ENCODE measurements around the gene CACNG7. TPM values are rescaled to one million over a fixed set of nuclear protein-coding genes. Genes with fewer than 3 reads are reported as not detected.

Gene CACNG7
- total RNA-seq, 1 experiment from 2014 or later: not detected

DNA sequence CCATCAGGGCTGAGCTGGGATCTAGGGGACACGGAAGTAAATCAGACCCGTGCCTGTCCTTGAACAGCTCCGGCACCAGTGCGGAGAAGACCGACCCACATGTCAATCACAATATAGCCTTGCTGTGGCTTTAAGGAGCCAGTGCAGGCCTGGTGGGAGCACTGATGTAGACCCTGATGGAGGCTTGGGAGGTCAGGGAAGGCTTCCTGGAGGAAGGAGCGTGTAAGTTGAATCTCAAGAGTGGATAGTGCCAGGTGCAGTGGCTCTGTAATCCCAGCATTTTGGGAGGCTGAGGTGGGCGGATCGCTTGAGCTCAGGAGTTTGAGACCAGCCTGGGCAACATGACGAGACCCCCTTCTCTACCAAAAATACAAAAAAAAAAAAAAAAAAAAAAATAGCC, 42.9 kb downstream of the CACNG7 start:
- CTCF ChIA-PET: interaction anchor here (1.6 kb wide), 1 partner anchor 29 kb away, joined by 5 read pairs; no protein-coding TSS in a partner anchor
- BruUV-seq (replicated peaks): no TSS peak
- RAD21 ChIA-PET (ENCODE audit: low non-redundant PET in 1 of 2, low total read pairs in 2 of 2, uncharacterized antibody in 2 of 2, unreplicated experiment in 2 of 2): no interaction called here

GRCh38 chr19:53953383-53953782, 44.3 kb downstream of the CACNG7 start:
- RAD21 ChIA-PET (ENCODE audit: low non-redundant PET in 1 of 2, low total read pairs in 2 of 2, uncharacterized antibody in 2 of 2, unreplicated experiment in 2 of 2): no interaction called here
- Histone ChIP-seq H3K36me3 (ENCODE audit: control insufficient read depth in 1 of 2, insufficient read depth in 2 of 2, low read length in 2 of 2) (no peaks in the 10 kb centered on the region), H3K9me3 (ENCODE audit: control insufficient read depth in 1 of 2, insufficient read depth in 1 of 2, low read depth in 1 of 2, low read length in 2 of 2) (no peaks in the 10 kb centered on the region), H2AFZ (ENCODE audit: low read depth, low read length, poor library complexity, severe bottlenecking) (no peak overlapping the region), H3K4me2 (ENCODE audit: low read length) (no peak overlapping the region), H3K4me1 (ENCODE audit: control insufficient read depth in 1 of 2, insufficient read depth in 2 of 2, low read length in 2 of 2) (no peaks in the 10 kb centered on the region), H3K4me3 (replicated peaks in 1 of 2; ENCODE audit: low read depth in 1 of 2, low read length in 2 of 2) (no peak overlapping the region), H3K9ac (ENCODE audit: low read length) (no peak overlapping the region), H3K79me2 (ENCODE audit: insufficient read depth, low read length) (no peaks in the 10 kb centered on the region), H3K27me3 (ENCODE audit: insufficient read depth, low read length) (peaks cover 8% of the 10 kb centered on the region; the same call in 1 of the 2 replicates), H4K20me1 (ENCODE audit: insufficient read depth) (no peaks in the 10 kb centered on the region), H3K27ac (ENCODE audit: low read depth, low read length) (no peak overlapping the region), H3K9me2 (ENCODE audit: insufficient read depth) (no peaks in the 10 kb centered on the region)
- TF ChIP-seq CTCF (IDR thresholded peaks at IDR 0.05 in 2 of 3, conservative IDR thresholded peaks at IDR 0.05 in 1 of 3; ENCODE audit: borderline replicate concordance in 1 of 3, insufficient read depth in 1 of 3, low read depth in 2 of 3, low read length in 2 of 3): no peak
- TF ChIP-seq SP1 (IDR thresholded peaks at IDR 0.05; ENCODE audit: low read depth): no peak
- no peak for TF ChIP-seq CBX3 (IDR thresholded peaks at IDR 0.05; ENCODE audit: low read depth)
- TF ChIP-seq ZNF274 (IDR thresholded peaks at IDR 0.05; ENCODE audit: low read depth, low read length): no peak
- TF ChIP-seq CEBPB (IDR thresholded peaks at IDR 0.05; ENCODE audit: low read depth): no peak
- TF ChIP-seq POLR2A (IDR thresholded peaks at IDR 0.05; ENCODE audit: borderline replicate concordance, extremely low read depth, insufficient read depth, insufficient read length): no peak
- TF ChIP-seq MAX (IDR thresholded peaks at IDR 0.05): no peak
- TF ChIP-seq, protein P1, sequence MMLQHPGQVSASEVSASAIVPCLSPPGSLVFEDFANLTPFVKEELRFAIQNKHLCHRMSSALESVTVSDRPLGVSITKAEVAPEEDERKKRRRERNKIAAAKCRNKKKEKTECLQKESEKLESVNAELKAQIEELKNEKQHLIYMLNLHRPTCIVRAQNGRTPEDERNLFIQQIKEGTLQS (IDR thresholded peaks at IDR 0.05): no peak
- no peak for TF ChIP-seq ZFX (IDR thresholded peaks at IDR 0.05)
- no peak for TF ChIP-seq SIN3A (IDR thresholded peaks at IDR 0.05; ENCODE audit: low read depth)
- BruUV-seq (replicated peaks): no TSS peak
- CTCF ChIA-PET: no interaction called here
- DNase-seq (ENCODE audit: low read depth, low spot score) (no peak), ATAC-seq (no peak)
- POLR2A ChIA-PET: no interaction called here
- intact Hi-C loops (cut with micrococcal nuclease): no loop called here

More for the DNA sequence above, 42.9 kb downstream of the CACNG7 start:
- H2AFZ ChIP-seq (ENCODE audit: low read depth, low read length, poor library complexity, severe bottlenecking): no peak overlapping the region
- H3K4me2 ChIP-seq (ENCODE audit: low read length): no peak overlapping the region
- no peak overlapping the region for H3K27ac ChIP-seq (ENCODE audit: low read depth, low read length)
- H3K9ac ChIP-seq (ENCODE audit: low read length): no peak overlapping the region
- H4K20me1 ChIP-seq (ENCODE audit: insufficient read depth): no peaks in the 10 kb centered on the region
- no peak overlapping the region for H3K4me3 ChIP-seq (replicated peaks in 1 of 2; ENCODE audit: low read depth in 1 of 2, low read length in 2 of 2)
- intact Hi-C loops (cut with micrococcal nuclease): no loop called here
- no peak for TF ChIP-seq YY1 (IDR thresholded peaks at IDR 0.05; ENCODE audit: extremely low read depth, insufficient replicate concordance, low read depth, low read length)
- no peak for TF ChIP-seq SRF (IDR thresholded peaks at IDR 0.05; ENCODE audit: low read depth)
- TF ChIP-seq CEBPB (IDR thresholded peaks at IDR 0.05; ENCODE audit: low read depth): no peak
- TF ChIP-seq CTCF (IDR thresholded peaks at IDR 0.05 in 2 of 3, conservative IDR thresholded peaks at IDR 0.05 in 1 of 3; ENCODE audit: borderline replicate concordance in 1 of 3, insufficient read depth in 1 of 3, low read depth in 2 of 3, low read length in 2 of 3): no peak
- no peak for TF ChIP-seq JUND (IDR thresholded peaks at IDR 0.05)
- no peak for TF ChIP-seq FOSL1 (IDR thresholded peaks at IDR 0.05; ENCODE audit: low read depth)
- TF ChIP-seq CBX3 (IDR thresholded peaks at IDR 0.05; ENCODE audit: low read depth): no peak
- DNase-seq (ENCODE audit: low read depth, low spot score): no peak
- ATAC-seq: no peak
- no peaks in the 10 kb centered on the region for H3K79me2 ChIP-seq (ENCODE audit: insufficient read depth, low read length)
- H3K9me3 ChIP-seq (ENCODE audit: control insufficient read depth in 1 of 2, insufficient read depth in 1 of 2, low read depth in 1 of 2, low read length in 2 of 2): no peaks in the 10 kb centered on the region
- no peaks in the 10 kb centered on the region for H3K36me3 ChIP-seq (ENCODE audit: control insufficient read depth in 1 of 2, insufficient read depth in 2 of 2, low read length in 2 of 2)
- no peaks in the 10 kb centered on the region for H3K4me1 ChIP-seq (ENCODE audit: control insufficient read depth in 1 of 2, insufficient read depth in 2 of 2, low read length in 2 of 2)
- H3K27me3 ChIP-seq (ENCODE audit: insufficient read depth, low read length): no peaks in the 10 kb centered on the region
- H3K9me2 ChIP-seq (ENCODE audit: insufficient read depth): no peaks in the 10 kb centered on the region
- POLR2A ChIA-PET: no interaction called here

Measured in HCT116 (cell line).